ENCODE data around the gene PIANP.

PIANP gene

GRCh38 chr12:6667559-6668210, 32.9 kb downstream of the PIANP start:
- Mint-ChIP-seq H3K27ac (no peak overlapping the region), H3K4me3 (no peak overlapping the region), H3K9me3 (no peaks in the 10 kb centered on the region), H3K4me1 (ENCODE audit: low read depth) (peaks cover 8% of the 10 kb centered on the region), H3K36me3 (ENCODE audit: low read depth) (peaks cover 65% of the 10 kb centered on the region), H3K27me3 (ENCODE audit: low read depth) (no peaks in the 10 kb centered on the region)
- no peak for DNase-seq (ENCODE audit: low spot score)

- H3K9me3 Mint-ChIP-seq, result no peaks in the 10 kb centered on the region
- peaks cover 51% of the 10 kb centered on the region for H3K36me3 Mint-ChIP-seq (ENCODE audit: low read depth)
- no peak overlapping the region for H3K4me3 Mint-ChIP-seq
- no peak overlapping the region for H3K27ac Mint-ChIP-seq
- H3K4me1 Mint-ChIP-seq (ENCODE audit: low read depth), result peaks cover 16% of the 10 kb centered on the region
- DNase-seq (ENCODE audit: low spot score), result no peak
- H3K27me3 Mint-ChIP-seq (ENCODE audit: low read depth), result no peaks in the 10 kb centered on the region
Measured at GRCh38 chr12:6666211-6666610, 34.4 kb downstream of the PIANP start.

GRCh38 chr12:6664902-6665301, 35.7 kb downstream of the PIANP start:
- DNase-seq (ENCODE audit: low spot score), result no peak
- H3K27me3 Mint-ChIP-seq (ENCODE audit: low read depth), result no peaks in the 10 kb centered on the region
- peaks cover 39% of the 10 kb centered on the region for H3K36me3 Mint-ChIP-seq (ENCODE audit: low read depth)
- no peaks in the 10 kb centered on the region for H3K9me3 Mint-ChIP-seq
- no peak overlapping the region for H3K27ac Mint-ChIP-seq
- H3K4me3 Mint-ChIP-seq, result no peak overlapping the region
- peaks cover 16% of the 10 kb centered on the region for H3K4me1 Mint-ChIP-seq (ENCODE audit: low read depth)

- peak; percentile 97 for DNase-seq (ENCODE audit: low spot score)
- Mint-ChIP-seq H3K27me3 (ENCODE audit: low read depth) (no peaks in the 10 kb centered on the region), H3K36me3 (ENCODE audit: low read depth) (peaks cover 27% of the 10 kb centered on the region), H3K4me3 (peak within 1 kb of the TSS; percentile 96), H3K4me1 (ENCODE audit: low read depth) (peaks cover 16% of the 10 kb centered on the region), H3K9me3 (no peaks in the 10 kb centered on the region), H3K27ac (peak within 1 kb of the TSS; percentile 95)
Measured at GRCh38 chr12:6662906-6663742, 37.5 kb downstream of the PIANP start, which contains the start of gene ING4. ING4 (minus strand) TSS chr12:6663119; CDS start chr12:6663101, 18 bp downstream.

- H3K27ac Mint-ChIP-seq, result peak overlapping the region; percentile 95
- no peaks in the 10 kb centered on the region for H3K9me3 Mint-ChIP-seq
- H3K27me3 Mint-ChIP-seq (ENCODE audit: low read depth), result no peaks in the 10 kb centered on the region
- H3K36me3 Mint-ChIP-seq (ENCODE audit: low read depth), result peaks cover 22% of the 10 kb centered on the region
- no peak for DNase-seq (ENCODE audit: low spot score)
- peak overlapping the region; percentile 96 for H3K4me3 Mint-ChIP-seq
- H3K4me1 Mint-ChIP-seq (ENCODE audit: low read depth), result peaks cover 16% of the 10 kb centered on the region
Measured at GRCh38 chr12:6662602-6662905, 38.1 kb downstream of the PIANP start.

- no peak overlapping the region for H3K4me3 Mint-ChIP-seq
- no peaks in the 10 kb centered on the region for H3K4me1 Mint-ChIP-seq (ENCODE audit: low read depth)
- no peaks in the 10 kb centered on the region for H3K27me3 Mint-ChIP-seq (ENCODE audit: low read depth)
- H3K36me3 Mint-ChIP-seq (ENCODE audit: low read depth), result peaks cover 33% of the 10 kb centered on the region
- H3K27ac Mint-ChIP-seq, result no peak overlapping the region
- no peak for DNase-seq (ENCODE audit: low spot score)
- H3K9me3 Mint-ChIP-seq, result no peaks in the 10 kb centered on the region
Measured at GRCh38 chr12:6653987-6654386, 46.6 kb downstream of the PIANP start.

DNA sequence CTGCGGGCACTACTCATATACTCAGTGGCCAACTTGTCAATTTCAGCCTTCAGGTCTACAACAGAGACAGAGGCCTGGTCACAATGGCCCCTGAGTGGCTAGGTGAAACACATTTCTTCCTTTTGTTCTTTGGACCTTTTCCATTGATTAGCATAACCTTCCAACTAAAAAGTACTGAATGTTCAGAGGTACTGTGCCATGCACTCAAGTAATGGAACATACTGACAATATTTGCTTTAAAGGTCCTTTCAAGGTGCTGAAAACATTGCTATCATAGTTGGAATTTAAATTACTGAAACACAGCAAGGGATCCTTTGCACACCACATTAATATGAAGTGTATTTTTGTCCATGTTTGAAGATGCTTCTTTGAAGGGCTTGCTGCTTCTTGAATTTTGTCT, 47.3 kb downstream of the PIANP start:
- H3K9me3 Mint-ChIP-seq, result no peaks in the 10 kb centered on the region
- no peak overlapping the region for H3K4me3 Mint-ChIP-seq
- no peak for DNase-seq (ENCODE audit: low spot score)
- no peaks in the 10 kb centered on the region for H3K27me3 Mint-ChIP-seq (ENCODE audit: low read depth)
- peaks cover 30% of the 10 kb centered on the region for H3K36me3 Mint-ChIP-seq (ENCODE audit: low read depth)
- no peaks in the 10 kb centered on the region for H3K4me1 Mint-ChIP-seq (ENCODE audit: low read depth)
- H3K27ac Mint-ChIP-seq, result no peak overlapping the region

DNA sequence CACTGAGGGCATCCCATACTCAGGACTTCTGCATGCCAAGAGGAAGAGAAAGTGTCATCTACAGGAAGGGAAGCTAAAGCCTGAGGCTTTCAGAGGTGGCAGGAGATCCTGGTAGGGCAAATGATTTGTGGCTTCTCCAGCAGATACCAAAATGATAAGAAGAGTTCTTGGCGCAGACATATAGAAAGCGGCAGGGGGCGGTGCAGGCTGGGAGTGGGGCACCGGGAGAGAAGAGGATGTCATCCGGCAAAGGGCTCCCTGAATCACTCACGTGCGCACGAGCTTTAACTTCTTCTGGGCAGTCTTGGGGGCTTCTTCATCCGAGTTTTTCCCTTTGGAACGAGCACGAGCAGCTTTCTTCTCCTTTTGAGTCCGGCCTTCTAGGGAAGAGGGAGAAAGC, 48.2 kb downstream of the PIANP start:
- Mint-ChIP-seq H3K36me3 (ENCODE audit: low read depth) (peaks cover 33% of the 10 kb centered on the region), H3K4me1 (ENCODE audit: low read depth) (no peaks in the 10 kb centered on the region), H3K27me3 (ENCODE audit: low read depth) (no peaks in the 10 kb centered on the region), H3K9me3 (no peaks in the 10 kb centered on the region), H3K27ac (peak overlapping the region; percentile 39), H3K4me3 (no peak overlapping the region)
- DNase-seq (ENCODE audit: low spot score), result no peak

DNA sequence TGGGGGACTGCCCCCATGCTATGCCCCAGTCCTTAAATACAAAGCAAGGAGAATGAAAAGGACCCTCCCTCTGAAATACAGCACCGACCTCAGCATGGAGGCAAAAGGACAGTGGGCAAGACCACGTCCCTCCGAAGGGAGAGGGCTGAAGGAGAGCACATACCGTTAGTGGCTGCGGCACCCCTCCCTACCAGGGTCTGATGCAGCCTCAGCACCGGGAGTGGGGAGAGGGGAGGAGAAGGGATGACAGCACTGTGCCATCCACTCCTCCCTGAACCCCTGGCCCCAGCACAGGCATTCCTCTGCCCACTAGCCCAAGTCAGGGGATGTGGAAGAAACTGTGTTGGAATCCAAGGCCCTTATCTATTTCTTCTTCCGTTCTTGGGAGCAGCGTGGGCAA, 49.8 kb downstream of the PIANP start:
- no peak for DNase-seq (ENCODE audit: low spot score)
- Mint-ChIP-seq H3K36me3 (ENCODE audit: low read depth) (peaks cover 37% of the 10 kb centered on the region), H3K27me3 (ENCODE audit: low read depth) (no peaks in the 10 kb centered on the region), H3K4me3 (no peak overlapping the region), H3K4me1 (ENCODE audit: low read depth) (peaks cover 6% of the 10 kb centered on the region), H3K9me3 (no peaks in the 10 kb centered on the region), H3K27ac (no peak overlapping the region)

DNA sequence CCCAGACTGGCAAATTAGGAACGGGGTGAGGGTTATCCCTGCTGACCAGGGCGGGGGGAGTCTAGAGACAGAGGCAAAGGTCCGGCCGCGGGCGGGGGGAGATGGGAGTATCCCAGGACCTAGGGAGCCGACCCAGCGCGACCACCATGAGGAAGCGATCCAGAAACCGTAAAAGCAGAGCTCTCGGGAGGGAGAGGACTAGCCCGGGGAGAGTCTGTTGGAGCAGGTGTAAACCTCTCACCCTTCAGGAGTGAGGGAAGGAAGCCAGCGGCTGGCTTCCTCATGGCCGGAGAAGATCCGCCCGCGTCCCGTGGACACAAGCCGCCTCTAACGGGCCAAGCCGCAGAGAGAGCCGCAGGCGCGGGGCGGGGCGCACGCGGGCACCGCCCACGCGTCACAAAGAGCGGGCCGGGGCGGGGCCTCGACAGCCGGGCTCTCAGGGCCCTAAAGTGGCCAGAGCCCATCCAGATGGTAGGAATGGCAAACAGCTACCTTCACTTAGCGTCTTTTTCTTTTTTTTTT, 53.5 kb downstream of the PIANP start, which contains the start of gene ACRBP:
TSS of gene ACRBP (minus strand) at position 350 of the 522 bp plus-strand sequence. CDS start at position 284, 66 bp downstream.
- peaks cover 18% of the 10 kb centered on the region for H3K9me3 Mint-ChIP-seq
- H3K36me3 Mint-ChIP-seq (ENCODE audit: low read depth), result peaks cover 39% of the 10 kb centered on the region
- peak within 1 kb of the TSS; percentile 76 for H3K4me3 Mint-ChIP-seq
- peaks cover 2% of the 10 kb centered on the region for H3K27me3 Mint-ChIP-seq (ENCODE audit: low read depth)
- peaks cover 12% of the 10 kb centered on the region for H3K4me1 Mint-ChIP-seq (ENCODE audit: low read depth)
- H3K27ac Mint-ChIP-seq, result peak within 1 kb of the TSS; percentile 65
- peak; percentile 48 for DNase-seq (ENCODE audit: low spot score)

DNA sequence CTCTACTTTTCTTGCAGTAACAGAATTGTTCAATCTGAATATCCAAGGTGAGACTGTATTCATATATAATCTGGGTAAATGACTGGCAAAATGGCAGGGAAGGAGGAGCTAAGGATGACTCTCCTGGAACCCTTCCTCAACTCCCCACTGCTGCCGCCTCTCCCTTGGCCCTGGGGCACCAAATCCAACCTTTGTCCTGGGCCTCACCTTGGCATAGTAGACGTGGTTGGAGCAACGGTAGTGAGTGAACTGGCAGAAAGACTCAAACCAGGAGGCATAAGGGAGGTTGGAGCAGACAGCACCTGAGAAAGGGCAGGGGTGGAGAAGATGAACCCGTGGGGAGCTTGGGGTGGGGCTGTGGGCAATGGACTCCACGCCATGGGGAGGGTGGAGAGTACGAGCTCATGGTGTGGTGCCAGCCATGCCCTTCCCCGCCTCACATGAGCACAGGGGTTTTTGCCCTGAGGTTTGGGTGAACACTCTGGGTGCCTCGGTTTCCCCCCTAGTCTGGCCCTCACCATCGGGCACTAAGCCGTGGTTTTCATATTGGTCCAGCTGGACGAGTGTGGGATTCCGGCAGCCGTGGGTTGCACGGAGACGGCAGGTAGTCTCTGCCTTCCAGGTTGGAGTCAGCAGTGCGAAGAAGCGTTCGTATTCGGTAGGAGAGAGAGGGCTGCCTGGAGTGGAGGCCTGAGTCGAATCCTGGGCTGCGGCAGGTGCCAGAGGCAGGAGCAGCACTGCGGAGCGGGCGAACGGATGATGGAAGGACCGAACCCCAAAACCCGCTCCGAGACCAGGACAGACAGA, 54.1 kb downstream of the PIANP start:
- Mint-ChIP-seq H3K27ac (peak overlapping the region; percentile 65), H3K4me3 (peak overlapping the region; percentile 76), H3K9me3 (peaks cover 18% of the 10 kb centered on the region)

DNA sequence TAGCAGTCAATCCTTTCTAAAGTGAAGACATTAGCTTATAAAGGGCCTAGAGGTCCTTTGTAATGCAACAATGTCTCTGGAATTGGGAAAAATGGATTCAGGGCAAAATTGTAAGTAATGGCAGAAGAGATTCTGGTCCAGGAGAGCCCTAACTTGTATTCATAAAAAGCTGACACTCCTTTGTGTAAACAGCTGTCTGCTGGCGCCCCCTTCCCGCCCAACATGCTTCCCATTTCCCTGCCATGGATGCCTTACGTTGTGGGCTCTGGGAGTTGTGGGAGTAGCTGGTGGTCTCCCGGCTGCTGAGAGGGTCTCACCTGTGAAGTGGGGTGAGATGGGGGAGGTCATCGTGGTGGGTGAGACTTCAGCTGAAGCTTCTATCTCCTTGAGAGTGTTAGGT, 55.7 kb downstream of the PIANP start:
- no peak overlapping the region for H3K4me3 Mint-ChIP-seq
- peaks cover 18% of the 10 kb centered on the region for H3K9me3 Mint-ChIP-seq
- no peak overlapping the region for H3K27ac Mint-ChIP-seq
- peaks cover 15% of the 10 kb centered on the region for H3K4me1 Mint-ChIP-seq (ENCODE audit: low read depth)
- H3K27me3 Mint-ChIP-seq (ENCODE audit: low read depth), result peaks cover 10% of the 10 kb centered on the region
- H3K36me3 Mint-ChIP-seq (ENCODE audit: low read depth), result peaks cover 28% of the 10 kb centered on the region
- DNase-seq (ENCODE audit: low spot score), result no peak

More for the DNA sequence above, 54.1 kb downstream of the PIANP start:
- DNase-seq (ENCODE audit: low spot score), result no peak
- Mint-ChIP-seq H3K36me3 (ENCODE audit: low read depth) (peaks cover 36% of the 10 kb centered on the region), H3K4me1 (ENCODE audit: low read depth) (peaks cover 12% of the 10 kb centered on the region), H3K27me3 (ENCODE audit: low read depth) (peaks cover 6% of the 10 kb centered on the region)

DNA sequence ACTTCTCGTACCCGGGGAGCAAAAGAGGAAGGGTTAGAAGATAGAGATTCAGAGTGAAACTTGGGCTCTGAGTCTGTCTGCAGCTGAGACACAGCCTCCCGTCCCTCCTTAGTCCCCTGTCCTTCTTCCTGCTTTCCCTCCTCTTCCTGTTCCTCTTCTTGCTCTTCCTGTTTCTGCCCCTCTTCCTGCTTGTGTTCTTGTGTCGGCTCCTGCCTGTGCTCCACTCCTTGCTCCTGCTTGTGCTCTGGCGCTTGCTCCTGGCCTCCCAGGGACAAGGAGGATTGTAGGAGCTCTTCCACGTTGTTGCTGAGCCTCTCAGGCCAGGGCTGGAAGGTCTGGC, 56.4 kb downstream of the PIANP start:
- peaks cover 10% of the 10 kb centered on the region for H3K27me3 Mint-ChIP-seq (ENCODE audit: low read depth)
- H3K4me1 Mint-ChIP-seq (ENCODE audit: low read depth), result peaks cover 15% of the 10 kb centered on the region
- no peak overlapping the region for H3K4me3 Mint-ChIP-seq
- no peak overlapping the region for H3K27ac Mint-ChIP-seq
- peaks cover 18% of the 10 kb centered on the region for H3K9me3 Mint-ChIP-seq
- peaks cover 28% of the 10 kb centered on the region for H3K36me3 Mint-ChIP-seq (ENCODE audit: low read depth)
- DNase-seq (ENCODE audit: low spot score), result no peak
